Sigmoid colon (tissue), 7 donors: Measurements from ENCODE around the gene DNMT1. TPM values are rescaled to one million over a fixed set of nuclear protein-coding genes. Genes with fewer than 3 reads are reported as not detected.

Experiments used
- DNase-seq: peaks from one replicate; pipeline ENCODE4 v3.0.0-alpha.2; 2019
- H3K27ac ChIP-seq, 4 donors: fragments of 200-600 bp; sonication (generic); one replicate each; pipeline ENCODE4 v1.5.1; 2016 to 2019; ENCODE audit warnings: mild to moderate bottlenecking in 1 of 4
- H3K27me3 ChIP-seq, 3 donors: fragments of 200-600 bp; sonication (generic); one replicate each; pipeline ENCODE4 v1.5.1; 2019; ENCODE audit warnings: mild to moderate bottlenecking in 1 of 3
- H3K36me3 ChIP-seq, 4 donors: fragments of 200-600 bp; sonication (generic); one replicate each; pipeline ENCODE4 v1.5.1; 2016 to 2019
- H3K4me1 ChIP-seq, 4 donors: fragments of 200-600 bp; sonication (generic); one replicate each; pipeline ENCODE4 v1.5.1; 2017 to 2019
- H3K4me3 ChIP-seq, 4 donors: fragments of 200-600 bp; sonication (generic); one replicate each; pipeline ENCODE4 v1.5.1; 2017 to 2019; ENCODE audit warnings: mild to moderate bottlenecking in 2 of 4, moderate library complexity in 1 of 4
- H3K9me3 ChIP-seq, 4 donors: fragments of 200-600 bp in 3 of 4; sonication (generic) in 3 of 4; one replicate each; pipeline versions ENCODE4 v1.5.1 to v1.6.1; 2013 to 2019
- EP300 ChIP-seq, 4 donors: sonication (generic); formaldehyde crosslinking; IDR thresholded peaks; one replicate each; pipeline ENCODE4 v1.6.1; 2017; ENCODE audit warnings: antibody characterized with exemption in 4 of 4
- POLR2A ChIP-seq, 2 donors: fragments of 450-650 bp; IDR thresholded peaks; one replicate each; pipeline ENCODE4 v1.6.1; 2016; ENCODE audit warnings: antibody characterized with exemption in 2 of 2, mild to moderate bottlenecking in 2 of 2, moderate library complexity in 2 of 2
- POLR2AphosphoS5 ChIP-seq, 4 donors: sonication (generic); formaldehyde crosslinking; IDR thresholded peaks; one replicate each; pipeline ENCODE4 v1.6.1; 2017; ENCODE audit warnings: antibody characterized with exemption in 4 of 4
- WGBS, 2 donors: extraction: QIAGEN DNeasy Blood & Tissue Kit; methylation state at CpG; one replicate each; pipeline ENCODE4 v1.1.7; 2013; 5-methylcytosine and 5-hydroxymethylcytosine counted together
- intact Hi-C: fragments of 100-400 bp; cut with DNase I; formaldehyde crosslinking; loops from one replicate; pipeline ENCODE4 v1.15.1; 2023
- polyA plus RNA-seq, 3 donors: library from polyadenylated mRNA; stranded (reverse); fragments of 200-250 nt; gene quantifications; one replicate each; pipeline ENCODE4 v1.2.3, GENCODE V29; 2013
- total RNA-seq, 4 donors: library from RNA; depleted of rRNA; stranded (reverse); fragments of >200 nt; gene quantifications; one replicate each; pipeline ENCODE4 v1.1.0, GENCODE V29; 2016
- TF ChIP-seq, protein P1 (sequence below), 4 experiments: fragments of 450-650 bp in 3 of 4; fragments of 200-600 bp in 1 of 4; IDR thresholded peaks; one replicate each; pipeline ENCODE4 v1.5.1; 2016 to 2019; ENCODE audit warnings: antibody characterized with exemption in 4 of 4, mild to moderate bottlenecking in 3 of 4, moderate library complexity in 2 of 4
- donor health status: healthy with polysubstance abuse.
- donor health status: Bipolar disorder and iron deficiency.
- donor health status: healthy.

The DNMT1 gene
- total and polyA plus RNA-seq, 7 donors = 12.0 to 47.9 (median 24.5) TPM

DNA sequence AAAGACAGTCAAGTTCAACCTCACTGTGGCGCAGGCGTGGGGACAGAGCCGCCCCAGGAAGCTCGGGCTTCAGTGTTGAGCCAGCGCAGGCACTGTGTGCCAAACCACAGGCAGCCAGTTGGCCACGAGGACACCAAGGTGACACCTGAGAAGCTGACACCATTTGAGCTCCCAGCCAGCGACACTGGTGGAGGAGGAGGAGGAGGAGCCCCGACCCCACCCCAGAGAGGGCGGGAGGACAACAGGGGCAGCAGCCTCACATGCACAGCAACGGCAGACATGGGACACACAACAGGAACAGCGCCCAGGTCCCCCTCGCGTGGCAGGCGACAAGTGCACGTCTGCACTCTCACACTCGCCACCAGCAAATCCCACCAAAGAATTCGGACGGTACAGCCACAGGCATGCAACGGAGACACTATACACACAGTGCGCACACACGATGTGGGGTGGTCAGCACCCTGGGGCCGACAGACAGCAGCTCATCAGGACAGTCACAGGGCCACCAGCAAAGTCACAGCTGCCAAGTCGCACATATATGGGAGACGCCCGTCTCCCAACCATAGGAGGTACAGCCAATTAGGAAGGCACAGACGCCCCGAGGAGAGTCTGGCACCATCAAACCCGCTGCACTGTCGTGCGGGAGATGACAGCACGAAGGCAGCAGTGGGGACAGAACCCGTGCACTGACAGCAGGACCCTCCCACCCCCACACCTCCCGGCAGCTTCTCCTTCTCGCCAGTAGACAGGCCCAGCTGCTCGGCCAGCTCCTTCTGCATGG, 78.5 kb downstream of the DNMT1 start:
- DNase-seq = no peak
- TF ChIP-seq POLR2AphosphoS5 (IDR thresholded peaks at IDR 0.05) (no peak), EP300 (IDR thresholded peaks at IDR 0.05) (no peak), POLR2A (IDR thresholded peaks at IDR 0.05) (no peak)
- TF ChIP-seq, protein P1, sequence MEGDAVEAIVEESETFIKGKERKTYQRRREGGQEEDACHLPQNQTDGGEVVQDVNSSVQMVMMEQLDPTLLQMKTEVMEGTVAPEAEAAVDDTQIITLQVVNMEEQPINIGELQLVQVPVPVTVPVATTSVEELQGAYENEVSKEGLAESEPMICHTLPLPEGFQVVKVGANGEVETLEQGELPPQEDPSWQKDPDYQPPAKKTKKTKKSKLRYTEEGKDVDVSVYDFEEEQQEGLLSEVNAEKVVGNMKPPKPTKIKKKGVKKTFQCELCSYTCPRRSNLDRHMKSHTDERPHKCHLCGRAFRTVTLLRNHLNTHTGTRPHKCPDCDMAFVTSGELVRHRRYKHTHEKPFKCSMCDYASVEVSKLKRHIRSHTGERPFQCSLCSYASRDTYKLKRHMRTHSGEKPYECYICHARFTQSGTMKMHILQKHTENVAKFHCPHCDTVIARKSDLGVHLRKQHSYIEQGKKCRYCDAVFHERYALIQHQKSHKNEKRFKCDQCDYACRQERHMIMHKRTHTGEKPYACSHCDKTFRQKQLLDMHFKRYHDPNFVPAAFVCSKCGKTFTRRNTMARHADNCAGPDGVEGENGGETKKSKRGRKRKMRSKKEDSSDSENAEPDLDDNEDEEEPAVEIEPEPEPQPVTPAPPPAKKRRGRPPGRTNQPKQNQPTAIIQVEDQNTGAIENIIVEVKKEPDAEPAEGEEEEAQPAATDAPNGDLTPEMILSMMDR (IDR thresholded peaks at IDR 0.05) = no peak
- Histone ChIP-seq H3K27ac (no peak overlapping the region), H3K4me1 (peaks cover 0 to 38% (median 19%) of the 10 kb centered on the region in 4 donors), H3K27me3 (no peaks in the 10 kb centered on the region), H3K9me3 (no peaks in the 10 kb centered on the region), H3K36me3 (peaks cover 29 to 57% (median 34%) of the 10 kb centered on the region in 4 donors), H3K4me3 (no peak overlapping the region)
- 90% methylated on average over 35 of the region's 35 CpGs for WGBS, 2 donors
- intact Hi-C loops = no loop called here

DNA sequence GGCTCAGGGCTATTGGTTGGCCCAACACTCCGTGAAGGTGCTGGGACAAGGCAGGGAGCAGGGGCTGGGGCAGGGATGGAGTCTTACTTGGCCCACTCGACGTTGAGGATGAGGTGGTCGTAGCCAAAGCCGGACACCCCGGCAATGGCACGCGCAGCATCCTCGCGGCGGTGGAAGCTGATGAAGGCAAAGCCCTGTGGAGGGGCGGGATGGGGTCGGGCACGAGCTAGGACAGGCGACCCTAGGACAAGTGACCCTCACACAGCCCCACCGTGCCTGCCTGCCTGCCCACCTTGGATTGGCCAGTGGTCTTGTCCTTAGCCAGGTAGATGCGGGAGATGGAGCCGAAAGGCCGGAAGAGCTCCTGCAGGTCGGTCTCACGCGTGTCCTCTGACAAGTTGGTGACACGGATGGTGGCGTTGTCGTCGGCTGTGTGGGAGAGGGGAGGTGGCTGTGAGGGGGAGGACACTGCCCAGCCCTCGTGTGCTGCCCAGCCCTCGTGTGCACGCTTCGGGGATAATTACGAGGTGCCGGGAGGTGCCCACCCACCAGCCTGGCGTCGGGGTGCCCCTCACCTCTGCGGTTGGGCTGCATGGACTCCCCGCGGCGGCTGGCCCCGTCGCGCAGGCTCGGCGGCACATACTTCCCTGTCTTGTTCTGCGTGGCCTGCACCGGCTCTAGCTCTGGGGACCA, 79.2 kb downstream of the DNMT1 start:
- intact Hi-C loops = no loop called here
- Histone ChIP-seq H3K27me3 (no peaks in the 10 kb centered on the region), H3K4me3 (no peak overlapping the region), H3K9me3 (no peaks in the 10 kb centered on the region), H3K36me3 (peaks cover 32 to 64% (median 40%) of the 10 kb centered on the region in 4 donors), H3K27ac (no peak overlapping the region), H3K4me1 (peaks cover 0 to 38% (median 19%) of the 10 kb centered on the region in 4 donors)
- 88 to 91% methylated on average over 45 of the region's 45 CpGs for WGBS, 2 donors
- DNase-seq = no peak
- TF ChIP-seq POLR2A (IDR thresholded peaks at IDR 0.05) (no peak), EP300 (IDR thresholded peaks at IDR 0.05) (no peak), POLR2AphosphoS5 (IDR thresholded peaks at IDR 0.05) (peak in 1 of 4 donors; percentile 16)
- TF ChIP-seq, protein P1 (IDR thresholded peaks at IDR 0.05) = no peak

DNA sequence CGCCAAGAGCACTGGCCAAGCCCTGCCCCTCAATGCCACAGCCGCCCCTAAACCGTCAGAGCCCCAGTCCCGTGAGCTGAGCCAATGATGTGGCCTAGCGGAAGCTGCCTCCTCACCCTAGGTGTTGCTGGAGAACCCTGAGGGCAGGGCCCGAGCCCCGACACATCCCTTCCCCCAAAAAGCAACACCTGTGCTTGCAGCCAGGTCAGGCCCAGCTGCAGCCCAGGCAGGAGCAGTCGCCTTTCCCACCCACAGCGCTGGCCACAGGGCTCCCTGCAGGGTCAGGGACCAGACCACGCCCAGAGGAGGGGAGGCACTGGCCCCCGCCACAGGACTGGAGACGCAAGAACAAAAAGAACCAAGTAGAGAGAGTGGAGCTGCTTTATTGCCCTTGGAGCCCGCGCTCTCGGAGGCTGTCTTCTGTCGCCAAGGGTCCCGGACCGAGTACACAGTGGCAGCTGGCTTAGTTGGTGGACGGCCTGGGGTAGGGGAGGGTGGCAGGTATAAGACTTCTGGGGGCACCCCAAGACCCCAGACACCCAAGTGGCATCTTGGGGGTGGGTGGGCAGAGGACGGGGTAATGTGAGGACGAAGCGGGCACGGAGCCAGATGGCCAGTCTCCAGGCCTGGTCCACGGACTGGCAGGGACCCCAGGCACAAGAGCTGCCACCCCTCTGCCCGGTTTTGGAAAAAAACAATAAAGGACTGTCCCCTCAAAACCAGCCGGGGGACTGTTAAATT, 79.9 kb downstream of the DNMT1 start:
- WGBS, 2 donors = 82 to 84% methylated on average over 26 of the region's 26 CpGs
- TF ChIP-seq EP300 (IDR thresholded peaks at IDR 0.05) = no peak
- no peak for TF ChIP-seq POLR2A (IDR thresholded peaks at IDR 0.05)
- TF ChIP-seq, protein P1 (IDR thresholded peaks at IDR 0.05) = no peak
- TF ChIP-seq POLR2AphosphoS5 (IDR thresholded peaks at IDR 0.05) = no peak
- no peak overlapping the region for H3K27ac ChIP-seq
- no peak for DNase-seq
- no peaks in the 10 kb centered on the region for H3K27me3 ChIP-seq
- no peaks in the 10 kb centered on the region for H3K9me3 ChIP-seq
- no peak overlapping the region for H3K4me3 ChIP-seq
- H3K4me1 ChIP-seq = peaks cover 0 to 35% (median 16%) of the 10 kb centered on the region in 4 donors
- peaks cover 35 to 71% (median 47%) of the 10 kb centered on the region in 4 donors for H3K36me3 ChIP-seq
- intact Hi-C loops = no loop called here

DNA sequence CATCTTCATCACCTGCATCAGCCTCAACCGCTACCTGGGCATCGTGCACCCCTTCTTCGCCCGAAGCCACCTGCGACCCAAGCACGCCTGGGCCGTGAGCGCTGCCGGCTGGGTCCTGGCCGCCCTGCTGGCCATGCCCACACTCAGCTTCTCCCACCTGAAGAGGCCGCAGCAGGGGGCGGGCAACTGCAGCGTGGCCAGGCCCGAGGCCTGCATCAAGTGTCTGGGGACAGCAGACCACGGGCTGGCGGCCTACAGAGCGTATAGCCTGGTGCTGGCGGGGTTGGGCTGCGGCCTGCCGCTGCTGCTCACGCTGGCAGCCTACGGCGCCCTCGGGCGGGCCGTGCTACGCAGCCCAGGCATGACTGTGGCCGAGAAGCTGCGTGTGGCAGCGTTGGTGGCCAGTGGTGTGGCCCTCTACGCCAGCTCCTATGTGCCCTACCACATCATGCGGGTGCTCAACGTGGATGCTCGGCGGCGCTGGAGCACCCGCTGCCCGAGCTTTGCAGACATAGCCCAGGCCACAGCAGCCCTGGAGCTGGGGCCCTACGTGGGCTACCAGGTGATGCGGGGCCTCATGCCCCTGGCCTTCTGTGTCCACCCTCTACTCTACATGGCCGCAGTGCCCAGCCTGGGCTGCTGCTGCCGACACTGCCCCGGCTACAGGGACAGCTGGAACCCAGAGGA, 80.6 kb downstream of the DNMT1 start:
- TF ChIP-seq EP300 (IDR thresholded peaks at IDR 0.05) (no peak), POLR2A (IDR thresholded peaks at IDR 0.05) (no peak), POLR2AphosphoS5 (IDR thresholded peaks at IDR 0.05) (peak in 2 of 4 donors; percentile 8 to 38)
- TF ChIP-seq, protein P1 (IDR thresholded peaks at IDR 0.05) = no peak
- peaks cover 0 to 31% (median 13%) of the 10 kb centered on the region in 4 donors for H3K4me1 ChIP-seq
- no peak overlapping the region for H3K27ac ChIP-seq
- intact Hi-C loops = no loop called here
- H3K9me3 ChIP-seq = no peaks in the 10 kb centered on the region
- no peak overlapping the region for H3K4me3 ChIP-seq
- peaks cover 42 to 78% (median 54%) of the 10 kb centered on the region in 4 donors for H3K36me3 ChIP-seq
- no peak for DNase-seq
- 91% methylated on average over 43 of the region's 43 CpGs for WGBS, 2 donors
- H3K27me3 ChIP-seq = no peaks in the 10 kb centered on the region
